Suprapubic skin (tissue), 4 donors: Measurements from ENCODE around the gene MCMBP. TPM values are rescaled to one million over a fixed set of nuclear protein-coding genes. Genes with fewer than 3 reads are reported as not detected.
"Not testable (repeated sequence)": the region's sequence is repeated elsewhere in the genome, so short reads cannot be mapped to it uniquely, and the experiment has no call there.

Experiments
- DNase-seq, 2 donors: peaks; one replicate each; pipeline ENCODE4 v3.0.0-alpha.2; 2019; ENCODE audit warnings: low spot score in 2 of 2
- H3K27ac ChIP-seq: fragments of 200-600 bp; sonication (generic); one replicate; pipeline ENCODE4 v1.5.1; 2019
- H3K27me3 ChIP-seq: fragments of 200-600 bp; sonication (generic); one replicate; pipeline ENCODE4 v1.5.1; 2019
- H3K36me3 ChIP-seq: fragments of 200-600 bp; sonication (generic); one replicate; pipeline ENCODE4 v1.5.1; 2019
- H3K4me1 ChIP-seq: fragments of 200-600 bp; sonication (generic); one replicate; pipeline ENCODE4 v1.5.1; 2019
- H3K4me3 ChIP-seq: fragments of 200-600 bp; sonication (generic); one replicate; pipeline ENCODE4 v1.5.1; 2019; ENCODE audit warnings: mild to moderate bottlenecking
- H3K9me3 ChIP-seq: fragments of 200-600 bp; sonication (generic); one replicate; pipeline ENCODE4 v1.5.1; 2019
- EP300 ChIP-seq: sonication (generic); formaldehyde crosslinking; IDR thresholded peaks from one replicate; pipeline ENCODE4 v1.6.1; 2017; ENCODE audit warnings: antibody characterized with exemption
- POLR2A ChIP-seq, 2 donors: fragments of 450-650 bp; IDR thresholded peaks; one replicate each; pipeline ENCODE4 v1.6.1; 2017; ENCODE audit warnings: antibody characterized with exemption in 2 of 2, mild to moderate bottlenecking in 2 of 2, moderate library complexity in 2 of 2
- POLR2AphosphoS5 ChIP-seq, 3 donors: sonication (generic); formaldehyde crosslinking; IDR thresholded peaks; one replicate each; pipeline ENCODE4 v1.6.1; 2017; ENCODE audit warnings: antibody characterized with exemption in 3 of 3
- WGBS: methylation state at CpG from one replicate; pipeline ENCODE4 v1.1.5; 2018; 5-methylcytosine and 5-hydroxymethylcytosine counted together
- total RNA-seq, 4 donors: library from RNA; depleted of rRNA; stranded (reverse); fragments of >200 nt; gene quantifications; one replicate each; pipeline ENCODE4 v1.1.0, GENCODE V29; 2016
- TF ChIP-seq, protein P1 (sequence below), 2 donors: fragments of 200-600 bp in 1 of 2; fragments of 450-650 bp in 1 of 2; sonication (generic) in 1 of 2; IDR thresholded peaks; one replicate each; pipeline ENCODE4 v1.5.1; 2016 to 2019; ENCODE audit warnings: antibody characterized with exemption in 2 of 2, mild to moderate bottlenecking in 1 of 2, moderate library complexity in 1 of 2

MCMBP gene
- total RNA-seq, 4 donors from 2014 or later = 38.1 to 57.3 (median 55.4) TPM

DNA sequence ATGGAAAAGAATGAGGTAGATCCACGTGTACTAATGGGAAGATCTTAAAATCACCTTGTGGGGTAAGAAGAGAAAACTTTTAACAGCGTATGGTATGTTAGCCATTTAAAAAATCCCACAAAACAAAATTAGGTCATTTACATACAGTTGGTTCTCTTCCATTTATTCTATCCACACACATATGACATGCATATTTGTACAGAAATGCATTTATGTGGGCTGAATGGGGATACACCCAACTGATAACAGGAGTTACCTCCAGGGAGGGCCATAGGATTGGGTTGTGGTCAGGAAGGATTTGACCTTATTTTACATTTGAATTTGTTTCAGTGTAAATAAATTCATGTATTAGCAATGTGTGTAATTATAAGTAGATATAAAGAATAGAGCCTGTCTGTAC lies 71.5 kb downstream of the MCMBP start:
- no peaks in the 10 kb centered on the region for H3K4me1 ChIP-seq
- H3K27me3 ChIP-seq = no peaks in the 10 kb centered on the region
- 93% methylated on average over 2 of the region's 2 CpGs for WGBS
- H3K36me3 ChIP-seq = peaks cover 12% of the 10 kb centered on the region
- no peak overlapping the region for H3K4me3 ChIP-seq
- no peak for TF ChIP-seq POLR2AphosphoS5 (IDR thresholded peaks at IDR 0.05)
- TF ChIP-seq, protein P1, sequence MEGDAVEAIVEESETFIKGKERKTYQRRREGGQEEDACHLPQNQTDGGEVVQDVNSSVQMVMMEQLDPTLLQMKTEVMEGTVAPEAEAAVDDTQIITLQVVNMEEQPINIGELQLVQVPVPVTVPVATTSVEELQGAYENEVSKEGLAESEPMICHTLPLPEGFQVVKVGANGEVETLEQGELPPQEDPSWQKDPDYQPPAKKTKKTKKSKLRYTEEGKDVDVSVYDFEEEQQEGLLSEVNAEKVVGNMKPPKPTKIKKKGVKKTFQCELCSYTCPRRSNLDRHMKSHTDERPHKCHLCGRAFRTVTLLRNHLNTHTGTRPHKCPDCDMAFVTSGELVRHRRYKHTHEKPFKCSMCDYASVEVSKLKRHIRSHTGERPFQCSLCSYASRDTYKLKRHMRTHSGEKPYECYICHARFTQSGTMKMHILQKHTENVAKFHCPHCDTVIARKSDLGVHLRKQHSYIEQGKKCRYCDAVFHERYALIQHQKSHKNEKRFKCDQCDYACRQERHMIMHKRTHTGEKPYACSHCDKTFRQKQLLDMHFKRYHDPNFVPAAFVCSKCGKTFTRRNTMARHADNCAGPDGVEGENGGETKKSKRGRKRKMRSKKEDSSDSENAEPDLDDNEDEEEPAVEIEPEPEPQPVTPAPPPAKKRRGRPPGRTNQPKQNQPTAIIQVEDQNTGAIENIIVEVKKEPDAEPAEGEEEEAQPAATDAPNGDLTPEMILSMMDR (IDR thresholded peaks at IDR 0.05) = no peak
- TF ChIP-seq POLR2A (IDR thresholded peaks at IDR 0.05) = no peak
- TF ChIP-seq EP300 = no peak
- H3K9me3 ChIP-seq = no peaks in the 10 kb centered on the region
- DNase-seq = no peak
- no peak overlapping the region for H3K27ac ChIP-seq

DNA sequence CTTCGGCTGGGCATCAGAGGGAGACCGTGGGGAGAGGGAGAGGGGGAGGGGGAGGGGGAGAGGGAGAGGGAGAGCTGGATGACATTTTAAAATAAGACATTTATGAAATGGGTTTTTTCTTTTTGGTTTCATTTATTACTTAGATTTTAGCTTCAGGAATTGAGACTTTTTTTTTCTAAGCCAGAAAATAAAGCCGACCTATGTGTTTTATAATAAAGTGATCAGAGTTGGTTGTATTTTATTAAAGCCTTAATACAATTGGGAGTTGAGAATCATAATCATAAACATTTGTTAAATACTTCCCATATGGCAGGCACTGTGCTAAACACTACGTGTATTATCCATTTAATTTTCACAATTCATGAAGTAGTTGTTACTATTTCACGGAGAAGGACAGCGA lies 76.6 kb downstream of the MCMBP start:
- no peak for DNase-seq
- Histone ChIP-seq H3K9me3 (no peaks in the 10 kb centered on the region), H3K36me3 (peaks cover 7% of the 10 kb centered on the region), H3K27ac (no peak overlapping the region), H3K4me3 (no peak overlapping the region), H3K4me1 (no peaks in the 10 kb centered on the region), H3K27me3 (no peaks in the 10 kb centered on the region)
- TF ChIP-seq POLR2A (IDR thresholded peaks at IDR 0.05) (no peak), POLR2AphosphoS5 (IDR thresholded peaks at IDR 0.05) (no peak), EP300 (no peak)
- TF ChIP-seq, protein P1 (IDR thresholded peaks at IDR 0.05) = no peak
- 80% methylated on average over 6 of the region's 6 CpGs for WGBS

- not testable (repeated sequence) for H3K4me3 ChIP-seq, H3K36me3 ChIP-seq, DNase-seq, H3K27ac ChIP-seq, H3K9me3 ChIP-seq, H3K4me1 ChIP-seq, H3K27me3 ChIP-seq
- WGBS = no CpG with 5 or more reads among the region's 32 CpGs
Observed at GRCh38 chr10:119795101-119795500, 77.5 kb downstream of the MCMBP start.

GRCh38 chr10:119786117-119786769 lies 86.4 kb downstream of the MCMBP start:
- 76% methylated on average over 5 of the region's 5 CpGs for WGBS
- Histone ChIP-seq H3K36me3 (no peaks in the 10 kb centered on the region), H3K4me3 (no peak overlapping the region), H3K27me3 (no peaks in the 10 kb centered on the region), H3K4me1 (no peaks in the 10 kb centered on the region), H3K9me3 (no peaks in the 10 kb centered on the region), H3K27ac (no peak overlapping the region)
- no peak for DNase-seq
- TF ChIP-seq POLR2A (IDR thresholded peaks at IDR 0.05) (no peak), POLR2AphosphoS5 (IDR thresholded peaks at IDR 0.05) (no peak), EP300 (no peak)
- TF ChIP-seq, protein P1 (IDR thresholded peaks at IDR 0.05) = no peak

GRCh38 chr10:119784340-119785067 lies 88.1 kb downstream of the MCMBP start:
- Histone ChIP-seq H3K36me3 (no peaks in the 10 kb centered on the region), H3K4me1 (no peaks in the 10 kb centered on the region), H3K27ac (no peak overlapping the region), H3K27me3 (no peaks in the 10 kb centered on the region), H3K9me3 (no peaks in the 10 kb centered on the region), H3K4me3 (no peak overlapping the region)
- no peak for DNase-seq
- TF ChIP-seq, protein P1 (IDR thresholded peaks at IDR 0.05) = no peak
- TF ChIP-seq POLR2A (IDR thresholded peaks at IDR 0.05) = no peak
- TF ChIP-seq EP300 = no peak
- TF ChIP-seq POLR2AphosphoS5 (IDR thresholded peaks at IDR 0.05) = no peak
- WGBS = 72% methylated on average over 7 of the region's 7 CpGs
